ENCODE results near the gene AK8. TPM values are rescaled to one million over a fixed set of nuclear protein-coding genes. Genes with fewer than 3 reads are reported as not detected.
"Not testable (repeated sequence)": the region's sequence is repeated elsewhere in the genome, so short reads cannot be mapped to it uniquely, and the experiment has no call there.

The AK8 gene
- total RNA-seq, 2 donors from 2014 or later, result 0.19 TPM; not detected in 1

GRCh38 chr9:132776891-132777290 lies 101.2 kb downstream of the AK8 start:
- Histone ChIP-seq H3K9me3 (no peaks in the 10 kb centered on the region), H3K27ac (no peak overlapping the region), H3K4me1 (no peaks in the 10 kb centered on the region), H3K36me3 (no peaks in the 10 kb centered on the region), H3K27me3 (no peaks in the 10 kb centered on the region), H3K4me3 (no peak overlapping the region)
- TF ChIP-seq CTCF (IDR thresholded peaks at IDR 0.05), result no peak
- DNase-seq (ENCODE audit: low spot score), result no peak

- DNase-seq (ENCODE audit: low spot score), result no peak
- Histone ChIP-seq H3K36me3 (no peaks in the 10 kb centered on the region), H3K4me1 (no peaks in the 10 kb centered on the region), H3K27ac (no peak overlapping the region), H3K4me3 (no peak overlapping the region), H3K27me3 (no peaks in the 10 kb centered on the region), H3K9me3 (no peaks in the 10 kb centered on the region)
- TF ChIP-seq CTCF (IDR thresholded peaks at IDR 0.05), result no peak
Measured at GRCh38 chr9:132776268-132776667, 101.8 kb downstream of the AK8 start.

- TF ChIP-seq CTCF (IDR thresholded peaks at IDR 0.05), result no peak
- no peak for DNase-seq (ENCODE audit: low spot score)
- Histone ChIP-seq H3K27ac (no peak overlapping the region), H3K4me1 (peaks cover 0 to 3% of the 10 kb centered on the region in 2 donors), H3K9me3 (no peaks in the 10 kb centered on the region), H3K36me3 (no peaks in the 10 kb centered on the region), H3K27me3 (no peaks in the 10 kb centered on the region), H3K4me3 (no peak overlapping the region)
Measured at GRCh38 chr9:132775720-132776119, 102.4 kb downstream of the AK8 start.

GRCh38 chr9:132774886-132775285 lies 103.2 kb downstream of the AK8 start:
- Histone ChIP-seq H3K4me1 (peaks cover 0 to 8% of the 10 kb centered on the region in 2 donors), H3K36me3 (no peaks in the 10 kb centered on the region)
- no peak for DNase-seq (ENCODE audit: low spot score)

GRCh38 chr9:132773764-132774339 lies 104.2 kb downstream of the AK8 start:
- Histone ChIP-seq H3K27me3 (no peaks in the 10 kb centered on the region), H3K9me3 (no peaks in the 10 kb centered on the region), H3K36me3 (no peaks in the 10 kb centered on the region), H3K27ac (no peak overlapping the region), H3K4me3 (no peak overlapping the region), H3K4me1 (peaks cover 0 to 8% of the 10 kb centered on the region in 2 donors)
- TF ChIP-seq CTCF (IDR thresholded peaks at IDR 0.05), result no peak
- no peak for DNase-seq (ENCODE audit: low spot score)

More at GRCh38 chr9:132774886-132775285, 103.2 kb downstream of the AK8 start:
- Histone ChIP-seq H3K4me3 (no peak overlapping the region), H3K27me3 (no peaks in the 10 kb centered on the region), H3K9me3 (no peaks in the 10 kb centered on the region), H3K27ac (no peak overlapping the region)
- TF ChIP-seq CTCF (IDR thresholded peaks at IDR 0.05), result no peak

- no peak for TF ChIP-seq CTCF (IDR thresholded peaks at IDR 0.05)
- no peak overlapping the region for H3K27ac ChIP-seq
- H3K36me3 ChIP-seq, result no peaks in the 10 kb centered on the region
- H3K4me1 ChIP-seq, result peaks cover 0 to 8% of the 10 kb centered on the region in 2 donors
- peak; percentile 34 for DNase-seq (ENCODE audit: low spot score)
- no peak overlapping the region for H3K4me3 ChIP-seq
- no peaks in the 10 kb centered on the region for H3K9me3 ChIP-seq
- no peaks in the 10 kb centered on the region for H3K27me3 ChIP-seq
Measured at GRCh38 chr9:132773093-132773492, 105.0 kb downstream of the AK8 start.

- not testable (repeated sequence) for H3K27me3 ChIP-seq, H3K27ac ChIP-seq, H3K4me3 ChIP-seq, H3K4me1 ChIP-seq, H3K36me3 ChIP-seq, H3K9me3 ChIP-seq
- peak; percentile 30 for DNase-seq (ENCODE audit: low spot score)
Measured at GRCh38 chr9:132771752-132772151, 106.3 kb downstream of the AK8 start.
